Heart left ventricle (tissue), 13 donors: ENCODE data around the gene DHX36.

Experiments used
- POLR2A ChIP-seq, 2 donors: fragments of 450-650 bp; IDR thresholded peaks; one replicate each; pipeline ENCODE4 v1.6.1; 2017; ENCODE audit warnings: antibody characterized with exemption in 2 of 2, mild to moderate bottlenecking in 2 of 2, moderate library complexity in 2 of 2
- TF ChIP-seq, protein P1 (sequence below), 12 donors: fragments of 200-600 bp; sonication (generic) in 4 of 12; IDR thresholded peaks; one replicate each; pipeline versions ENCODE4 v1.5.0 to v1.8.0; 2018 to 2022; ENCODE audit warnings: antibody characterized with exemption in 12 of 12, mild to moderate bottlenecking in 5 of 12
- donor health status: ischemic (EF 13 %, LVEDD 7.1; RV severe dilation, severe dysfunction).
- donor health status: DM: no; HTN: yes; CAD: no.
- donor health status: DM: no; HTN: no; CAD: no.
- donor health status: ischemic (EF 25% LVEDD 6.9; RV normal size, moderate dysfunction).
- donor health status: ischemic (EF 25% LVEDD 5.7; RV mildly dilated, moderate dysfunction).
- donor health status: ischemic (EF 35%, LVEDD 5.7; RV mildly dilated, moderate dysfunction).
- donor health status: nonischemic (EF 11% LVEDD 7.7; RV severe dilation, severe dysfunction).
- donor health status: DM: yes; HTN: yes; CAD: no.
- donor health status: PGD.
- donor health status: ischemic (EF 29% LVEDD 5.4; RV normal size, mild dysfunction).
- donor health status: nonischemic (EF 23%, LVEDD 6.1; RV moderate dilation, normal function).

DNA sequence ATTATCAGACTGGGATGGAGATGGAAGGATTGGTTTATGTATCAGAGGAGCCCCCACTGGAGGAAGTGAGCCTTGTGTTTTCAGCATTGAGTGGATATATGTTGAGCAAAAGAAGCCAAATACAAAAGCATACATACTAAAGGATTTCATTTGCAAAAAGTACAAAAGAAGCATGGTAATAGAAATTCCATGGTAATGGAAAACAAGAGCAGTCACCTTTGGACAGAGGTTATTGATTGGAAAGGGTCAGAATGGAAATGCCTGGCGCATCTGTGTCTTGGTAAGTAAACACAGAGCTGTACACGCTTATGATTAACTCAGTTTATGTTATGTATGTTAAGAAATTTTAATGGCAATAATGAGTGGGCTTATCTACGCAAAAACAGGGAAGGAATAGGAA is 72.7 kb downstream of the DHX36 start:
- TF ChIP-seq, protein P1, sequence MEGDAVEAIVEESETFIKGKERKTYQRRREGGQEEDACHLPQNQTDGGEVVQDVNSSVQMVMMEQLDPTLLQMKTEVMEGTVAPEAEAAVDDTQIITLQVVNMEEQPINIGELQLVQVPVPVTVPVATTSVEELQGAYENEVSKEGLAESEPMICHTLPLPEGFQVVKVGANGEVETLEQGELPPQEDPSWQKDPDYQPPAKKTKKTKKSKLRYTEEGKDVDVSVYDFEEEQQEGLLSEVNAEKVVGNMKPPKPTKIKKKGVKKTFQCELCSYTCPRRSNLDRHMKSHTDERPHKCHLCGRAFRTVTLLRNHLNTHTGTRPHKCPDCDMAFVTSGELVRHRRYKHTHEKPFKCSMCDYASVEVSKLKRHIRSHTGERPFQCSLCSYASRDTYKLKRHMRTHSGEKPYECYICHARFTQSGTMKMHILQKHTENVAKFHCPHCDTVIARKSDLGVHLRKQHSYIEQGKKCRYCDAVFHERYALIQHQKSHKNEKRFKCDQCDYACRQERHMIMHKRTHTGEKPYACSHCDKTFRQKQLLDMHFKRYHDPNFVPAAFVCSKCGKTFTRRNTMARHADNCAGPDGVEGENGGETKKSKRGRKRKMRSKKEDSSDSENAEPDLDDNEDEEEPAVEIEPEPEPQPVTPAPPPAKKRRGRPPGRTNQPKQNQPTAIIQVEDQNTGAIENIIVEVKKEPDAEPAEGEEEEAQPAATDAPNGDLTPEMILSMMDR (IDR thresholded peaks at IDR 0.05) = no peak
- no peak for TF ChIP-seq POLR2A (IDR thresholded peaks at IDR 0.05)
